ENCODE measurements around the gene OR2M4.
"Not testable (repeated sequence)": the region's sequence is repeated elsewhere in the genome, so short reads cannot be mapped to it uniquely, and the experiment has no call there.

Gene OR2M4

DNA sequence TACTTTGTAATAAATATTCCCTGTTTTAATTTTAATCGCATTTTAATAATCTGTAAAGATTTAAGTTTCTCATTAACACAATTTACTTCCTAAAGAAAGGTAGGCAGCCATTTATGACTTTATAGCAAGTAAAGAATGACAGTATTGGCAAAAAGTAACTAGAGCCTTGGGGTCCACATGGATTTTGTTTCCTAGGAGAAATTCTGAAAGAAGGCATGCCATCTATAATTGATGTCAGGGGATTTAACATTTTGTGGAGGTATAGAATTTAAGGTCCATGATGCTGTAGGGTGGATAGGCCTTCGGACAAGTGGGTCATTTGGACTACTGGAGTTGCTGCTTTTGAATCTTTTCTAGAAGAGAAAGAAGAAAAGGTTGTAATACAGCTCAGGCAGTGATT is at the start of gene OR2M4:
TSS of gene OR2M4 (plus strand) at position 301 of the 400 bp plus-strand sequence. CDS start 7,512 bp downstream, outside the sequence.
- DNase-seq (ENCODE audit: low read depth in 3 of 3) = no peak

DNA sequence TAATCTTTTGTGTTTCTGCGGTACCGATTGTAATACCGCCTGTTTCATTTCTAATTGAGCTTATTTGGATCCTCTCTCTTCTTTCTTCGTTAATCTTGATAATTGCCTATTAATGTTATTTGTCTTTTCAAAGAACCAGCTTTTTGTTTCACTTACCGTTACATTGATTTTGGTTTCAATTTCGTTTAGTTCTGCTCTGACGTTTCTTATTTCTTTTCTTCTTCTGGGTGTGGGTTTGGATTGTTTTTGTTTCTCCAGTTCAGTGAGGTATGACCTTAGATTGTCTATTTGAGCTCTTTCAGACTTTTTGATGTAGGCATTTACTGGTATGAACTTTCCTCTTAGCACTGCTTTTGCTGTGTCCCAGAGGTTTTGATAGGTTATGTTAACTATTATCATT is 47.2 kb upstream of the OR2M4 start:
- DNase-seq (ENCODE audit: low read depth in 3 of 3) = no peak

GRCh38 chr1:248187363-248187762 is 43.9 kb upstream of the OR2M4 start:
- DNase-seq (ENCODE audit: low read depth in 3 of 3) = no peak

DNA sequence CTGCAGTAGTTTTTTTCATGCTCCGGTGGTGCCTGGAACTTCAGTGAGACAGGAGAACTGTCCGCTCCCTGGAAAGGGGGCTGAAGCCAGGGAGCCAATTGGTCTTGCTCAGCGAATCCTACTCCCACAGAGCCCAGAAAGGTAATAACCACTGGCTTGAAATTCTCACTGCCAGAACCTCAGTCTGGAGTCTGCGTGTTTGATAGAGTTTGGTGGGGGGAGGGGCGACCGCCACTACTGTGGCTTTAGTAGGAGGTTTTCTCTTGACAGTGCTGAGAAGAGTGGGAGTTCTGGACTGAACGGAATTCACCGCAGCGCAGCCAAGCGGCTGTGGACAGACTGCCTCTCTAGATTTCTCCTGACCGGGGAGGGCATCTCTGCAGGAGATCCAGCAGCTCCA is 42.2 kb upstream of the OR2M4 start:
- DNase-seq (ENCODE audit: low read depth in 3 of 3) = no peak

DNA sequence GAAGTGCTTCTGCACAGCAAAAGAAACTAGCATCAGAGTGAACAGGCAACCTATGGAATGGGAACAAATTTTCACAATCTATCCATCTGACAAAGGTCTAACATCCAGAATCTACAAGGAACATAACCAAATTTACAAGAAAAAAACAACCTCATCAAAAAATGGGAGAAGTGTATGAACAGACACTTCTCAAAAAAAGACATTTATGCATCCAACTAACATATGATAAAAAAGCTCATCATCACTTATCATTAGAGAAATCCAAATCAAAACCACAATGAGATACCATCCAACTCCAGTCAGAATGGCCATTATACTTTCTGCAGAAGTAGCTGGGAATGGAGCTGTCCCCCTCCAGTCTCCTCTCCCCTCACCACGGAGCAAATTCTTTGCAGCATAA is 37.1 kb upstream of the OR2M4 start:
- no peak for DNase-seq (ENCODE audit: low read depth in 3 of 3)

DNA sequence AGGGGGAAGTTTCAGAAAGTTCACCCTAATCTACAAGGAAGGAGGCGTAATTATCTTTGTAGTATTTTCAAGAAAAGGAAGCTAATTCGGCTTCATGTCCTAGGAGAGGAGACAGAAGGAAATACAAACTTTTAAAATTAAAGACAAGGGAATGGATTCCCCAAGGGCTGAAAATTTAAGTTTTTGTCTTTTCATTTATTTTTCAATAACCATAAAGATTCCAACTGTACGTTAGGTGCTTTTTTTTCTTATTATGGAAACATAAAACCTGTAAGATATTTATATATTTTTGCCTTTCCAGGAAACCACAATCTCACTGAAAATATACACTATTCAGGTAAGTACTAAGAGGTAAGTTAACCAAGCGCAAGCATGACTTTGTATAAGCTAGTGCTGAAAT is 34.3 kb upstream of the OR2M4 start, which contains the start of gene OR2M3:
TSS of gene OR2M3 (plus strand) at position 301 of the 400 bp plus-strand sequence. CDS start 5,803 bp downstream, outside the sequence.
- DNase-seq (ENCODE audit: low read depth in 3 of 3) = no peak

GRCh38 chr1:248215880-248216279 is 15.3 kb upstream of the OR2M4 start:
- no peak for DNase-seq (ENCODE audit: low read depth in 3 of 3)

DNA sequence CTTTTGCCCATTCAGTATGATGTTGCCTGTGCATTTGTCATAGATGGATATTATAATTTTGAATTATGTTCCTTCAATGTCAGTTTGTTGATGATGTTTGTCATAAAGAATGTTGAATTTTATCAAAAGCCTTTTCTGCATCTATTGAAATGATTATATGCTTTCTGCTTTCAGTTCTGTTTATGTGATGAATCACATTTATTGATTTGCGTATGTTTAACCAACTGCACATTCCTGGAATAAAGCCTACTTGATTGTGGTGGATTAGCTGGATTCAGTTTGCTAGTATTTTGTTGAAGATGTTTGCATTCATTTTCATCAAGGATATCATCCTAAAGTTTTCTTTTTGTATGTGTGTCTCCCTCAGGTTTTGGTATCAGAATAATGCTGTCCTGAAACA is 5.7 kb upstream of the OR2M4 start:
- DNase-seq (ENCODE audit: low read depth in 3 of 3) = no peak

DNA sequence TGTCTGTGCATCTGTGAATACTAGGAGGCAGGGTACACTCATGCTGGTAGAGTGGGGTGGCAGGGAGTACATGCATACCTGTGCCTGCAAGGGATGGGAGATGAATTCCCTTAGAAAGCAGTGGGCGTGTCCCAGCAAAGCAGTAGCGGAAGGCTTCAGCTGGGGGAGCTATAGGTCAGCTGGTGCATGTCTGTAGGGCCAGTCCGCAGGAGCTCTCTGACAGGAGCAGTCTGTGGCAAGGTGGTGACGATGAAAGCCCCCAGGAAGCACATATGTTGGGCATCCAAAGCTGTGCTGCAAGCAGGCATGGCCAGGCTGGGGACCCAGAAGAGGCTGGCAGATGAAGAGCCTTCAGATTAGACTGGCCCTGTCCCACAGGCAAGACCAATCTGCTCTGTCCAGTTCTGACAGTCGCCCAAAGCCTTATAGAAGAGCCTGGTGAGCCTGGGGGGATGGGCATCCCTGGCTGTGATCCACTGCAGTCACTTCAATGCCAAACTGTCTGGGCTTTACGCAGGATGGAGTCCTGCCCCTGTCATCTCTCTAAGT is 1.8 kb upstream of the OR2M4 start:
- no peak for DNase-seq (ENCODE audit: low read depth in 3 of 3)

DNA sequence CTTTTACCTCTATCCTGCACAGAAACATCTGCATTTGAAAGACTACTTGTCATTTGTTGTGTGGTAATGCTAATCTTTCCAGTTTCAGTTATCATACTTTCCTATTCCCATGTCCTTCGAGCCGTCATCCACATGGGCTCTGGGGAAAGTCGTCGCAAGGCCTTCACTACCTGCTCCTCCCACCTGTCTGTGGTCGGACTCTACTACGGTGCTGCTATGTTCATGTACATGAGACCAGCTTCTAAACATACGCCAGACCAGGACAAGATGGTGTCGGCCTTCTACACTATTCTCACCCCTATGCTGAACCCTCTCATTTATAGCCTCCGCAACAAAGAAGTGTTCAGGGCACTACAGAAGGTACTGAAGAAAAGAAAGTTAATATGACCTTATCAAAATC is 8.3 kb downstream of the OR2M4 start:
- DNase-seq (ENCODE audit: low read depth in 3 of 3) = no peak

GRCh38 chr1:248243204-248243603 is 12.0 kb downstream of the OR2M4 start:
- DNase-seq (ENCODE audit: low read depth in 3 of 3) = no peak

GRCh38 chr1:248259309-248259708 is 28.1 kb downstream of the OR2M4 start:
- DNase-seq (ENCODE audit: low read depth in 3 of 3) = not testable (repeated sequence)

DNA sequence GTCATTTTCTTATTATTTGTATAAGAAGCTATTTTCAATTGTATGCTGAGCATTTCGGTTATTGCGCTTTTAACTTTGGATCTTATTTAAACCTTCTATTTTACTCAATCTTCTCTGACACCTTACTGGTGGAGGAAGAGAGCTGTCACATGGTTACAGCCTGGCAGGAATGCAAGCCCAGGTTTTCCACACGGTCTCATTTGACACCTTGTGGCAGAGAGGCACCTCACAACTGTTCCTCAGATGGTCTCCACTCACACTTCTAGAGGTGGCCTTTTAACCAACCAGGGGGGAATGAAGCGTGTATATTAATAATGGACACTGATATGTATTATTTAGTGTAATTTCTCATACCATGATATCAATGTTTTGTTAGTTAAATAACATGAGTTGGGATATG is 37.0 kb downstream of the OR2M4 start:
- DNase-seq (ENCODE audit: low read depth in 3 of 3) = no peak

- not testable (repeated sequence) for DNase-seq (ENCODE audit: low read depth in 3 of 3)
Observed at GRCh38 chr1:248273225-248273624, 42.0 kb downstream of the OR2M4 start.

GRCh38 chr1:248277876-248278275 is 46.7 kb downstream of the OR2M4 start, which contains the start of gene OR2T33:
Gene OR2T33, minus strand, starts transcription at chr1:248277976. Its CDS starts 4,162 bp downstream, at chr1:248273814.
- DNase-seq (ENCODE audit: low read depth in 3 of 3) = no peak

GRCh38 chr1:248288391-248288790 is 57.2 kb downstream of the OR2M4 start:
- DNase-seq (ENCODE audit: low read depth in 3 of 3) = no peak

Data from stimulated activated CD4-positive, alpha-beta T cell treated with anti-CD3 and anti-CD28 coated beads, TNF-alpha, amount 100 ng/mL, for 4 hours (primary cell).